MM.1S (cell line): ENCODE measurements around the gene POLD2.

Experiments
- DNase-seq: peaks from one replicate; pipeline ENCODE4 v3.0.0-alpha.2; 2015
- H2AFZ ChIP-seq: fragments of 300-600 bp; sonication (generic); 2 replicates; pipeline ENCODE4 v1.6.0; 2016; ENCODE audit warnings: antibody characterized with exemption, low read length
- H3F3A ChIP-seq: fragments of 300-600 bp; sonication (generic); 2 replicates; pipeline ENCODE4 v1.6.1; 2016; ENCODE audit warnings: mild to moderate bottlenecking, antibody characterized with exemption, low read length, moderate library complexity, mixed read lengths; ENCODE audit not compliant: insufficient read depth
- H3K27ac ChIP-seq: fragments of 300-600 bp; sonication (generic); 2 replicates; pipeline ENCODE4 v1.5.1; 2016; ENCODE audit warnings: mild to moderate bottlenecking, low read length
- H3K27me3 ChIP-seq: fragments of 300-600 bp; sonication (generic); replicated peaks from 2 replicates; pipeline ENCODE4 v1.6.0; 2016; ENCODE audit warnings: low read length; ENCODE audit not compliant: insufficient read depth
- H3K36me3 ChIP-seq: fragments of 300-600 bp; sonication (generic); replicated peaks from 2 replicates; pipeline ENCODE4 v1.6.1; 2016; ENCODE audit warnings: mild to moderate bottlenecking, low read length, mixed read lengths; ENCODE audit not compliant: insufficient read depth
- H3K4me1 ChIP-seq: fragments of 300-600 bp; sonication (generic); 2 replicates; pipeline ENCODE4 v1.6.1; 2016; ENCODE audit warnings: low read length, mixed read lengths
- H3K4me2 ChIP-seq: fragments of 300-600 bp; sonication (generic); 2 replicates; pipeline ENCODE4 v1.6.0; 2016; ENCODE audit warnings: low read depth, low read length
- H3K4me3 ChIP-seq: fragments of 300-600 bp; sonication (generic); 2 replicates; pipeline ENCODE4 v1.5.1; 2016; ENCODE audit warnings: low read length, mixed read lengths
- H3K79me2 ChIP-seq: fragments of 300-600 bp; sonication (generic); 2 replicates; pipeline ENCODE4 v1.6.1; 2016; ENCODE audit warnings: mixed run types, low read length, mixed read lengths
- H3K9ac ChIP-seq: fragments of 300-600 bp; sonication (generic); 2 replicates; pipeline ENCODE4 v1.6.1; 2016; ENCODE audit warnings: low read length, mixed read lengths
- H3K9me2 ChIP-seq: fragments of 300-600 bp; sonication (generic); replicated peaks from 2 replicates; pipeline ENCODE4 v1.6.1; 2016; ENCODE audit warnings: mild to moderate bottlenecking, low read length, mixed read lengths; ENCODE audit not compliant: insufficient read depth
- H3K9me3 ChIP-seq: fragments of 300-600 bp; sonication (generic); replicated peaks from 2 replicates; pipeline ENCODE4 v1.6.1; 2016; ENCODE audit warnings: mild to moderate bottlenecking, low read length, mixed read lengths; ENCODE audit not compliant: insufficient read depth
- H4K20me1 ChIP-seq: fragments of 300-600 bp; sonication (generic); 2 replicates; pipeline ENCODE4 v1.6.1; 2016; ENCODE audit warnings: mild to moderate bottlenecking, low read length, moderate library complexity, mixed read lengths; ENCODE audit not compliant: insufficient read depth
- EZH2 ChIP-seq: fragments of 300-600 bp; sonication (generic); optimal IDR thresholded peaks from 2 replicates; pipeline ENCODE3; 2017; ENCODE audit warnings: low read depth, mild to moderate bottlenecking, antibody characterized with exemption, low read length, mixed read lengths
- EZH2phosphoT487 ChIP-seq: fragments of 300-600 bp; sonication (generic); IDR thresholded peaks from 2 replicates; pipeline ENCODE4 v1.6.1; 2018; ENCODE audit warnings: antibody characterized with exemption, low read length
- TF ChIP-seq, protein P1 (sequence below): fragments of 300-600 bp; sonication (generic); IDR thresholded peaks from 2 replicates; pipeline ENCODE4 v1.5.1; 2016; ENCODE audit warnings: antibody characterized with exemption, low read length, mixed read lengths

POLD2 gene

GRCh38 chr7:44158873-44159631 is 35.7 kb upstream of the POLD2 start:
- no peaks in the 10 kb centered on the region for H3K4me1 ChIP-seq
- DNase-seq = no peak
- H3K9me2 ChIP-seq = no peaks in the 10 kb centered on the region
- no peak overlapping the region for H3K4me3 ChIP-seq
- no peak overlapping the region for H3K4me2 ChIP-seq
- H4K20me1 ChIP-seq = no peaks in the 10 kb centered on the region
- TF ChIP-seq, protein P1, sequence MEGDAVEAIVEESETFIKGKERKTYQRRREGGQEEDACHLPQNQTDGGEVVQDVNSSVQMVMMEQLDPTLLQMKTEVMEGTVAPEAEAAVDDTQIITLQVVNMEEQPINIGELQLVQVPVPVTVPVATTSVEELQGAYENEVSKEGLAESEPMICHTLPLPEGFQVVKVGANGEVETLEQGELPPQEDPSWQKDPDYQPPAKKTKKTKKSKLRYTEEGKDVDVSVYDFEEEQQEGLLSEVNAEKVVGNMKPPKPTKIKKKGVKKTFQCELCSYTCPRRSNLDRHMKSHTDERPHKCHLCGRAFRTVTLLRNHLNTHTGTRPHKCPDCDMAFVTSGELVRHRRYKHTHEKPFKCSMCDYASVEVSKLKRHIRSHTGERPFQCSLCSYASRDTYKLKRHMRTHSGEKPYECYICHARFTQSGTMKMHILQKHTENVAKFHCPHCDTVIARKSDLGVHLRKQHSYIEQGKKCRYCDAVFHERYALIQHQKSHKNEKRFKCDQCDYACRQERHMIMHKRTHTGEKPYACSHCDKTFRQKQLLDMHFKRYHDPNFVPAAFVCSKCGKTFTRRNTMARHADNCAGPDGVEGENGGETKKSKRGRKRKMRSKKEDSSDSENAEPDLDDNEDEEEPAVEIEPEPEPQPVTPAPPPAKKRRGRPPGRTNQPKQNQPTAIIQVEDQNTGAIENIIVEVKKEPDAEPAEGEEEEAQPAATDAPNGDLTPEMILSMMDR = no peak
- TF ChIP-seq EZH2 (no peak), EZH2phosphoT487 (no peak)
- no peak overlapping the region for H3K27ac ChIP-seq
- H3K9ac ChIP-seq = no peak overlapping the region
- H3K79me2 ChIP-seq = no peaks in the 10 kb centered on the region
- H3F3A ChIP-seq = no peaks in the 10 kb centered on the region
- no peaks in the 10 kb centered on the region for H3K9me3 ChIP-seq
- H2AFZ ChIP-seq = no peak overlapping the region
- H3K36me3 ChIP-seq = no peaks in the 10 kb centered on the region
- H3K27me3 ChIP-seq = no peaks in the 10 kb centered on the region

DNA sequence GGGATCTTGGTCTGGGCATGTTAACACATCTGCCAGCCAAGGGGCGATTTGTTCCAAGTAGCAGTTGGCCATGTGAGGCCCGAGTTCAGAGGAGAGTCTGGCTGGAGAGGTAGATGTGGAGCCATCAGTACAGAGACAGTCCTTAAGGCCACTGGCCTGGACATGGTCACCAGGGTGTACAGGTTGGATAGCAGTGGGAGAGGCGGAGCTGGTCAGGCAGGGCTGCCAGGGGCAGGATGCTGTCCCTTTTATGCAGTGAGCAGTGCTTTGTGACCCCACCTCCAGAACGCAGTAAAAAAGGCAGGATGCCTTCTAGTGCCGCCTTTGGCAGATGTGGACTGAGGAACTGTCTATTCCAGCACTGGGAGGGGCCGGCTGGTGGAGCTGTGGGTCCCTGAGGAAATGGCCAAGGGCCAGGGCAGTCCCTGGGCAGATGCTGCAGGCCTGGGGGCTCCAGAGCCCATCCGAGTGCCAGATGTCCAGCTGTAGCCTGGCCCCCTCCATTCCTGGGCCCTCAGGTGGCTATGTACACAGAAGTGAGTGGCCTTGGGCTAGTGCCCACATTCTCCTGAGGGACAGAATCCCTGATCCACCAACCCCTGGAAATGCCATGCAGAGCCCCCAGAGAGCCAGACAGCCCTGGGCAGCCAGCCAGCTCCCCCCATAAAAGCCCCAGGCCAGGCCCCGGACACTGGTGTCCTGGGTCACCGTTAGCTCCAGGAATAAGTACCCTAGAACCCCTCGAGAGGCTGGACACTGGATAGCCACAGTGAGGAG is 34.9 kb upstream of the POLD2 start:
- H3K9me3 ChIP-seq = no peaks in the 10 kb centered on the region
- no peaks in the 10 kb centered on the region for H3F3A ChIP-seq
- no peaks in the 10 kb centered on the region for H3K9me2 ChIP-seq
- H3K4me3 ChIP-seq = no peak overlapping the region
- no peaks in the 10 kb centered on the region for H3K36me3 ChIP-seq
- no peak overlapping the region for H2AFZ ChIP-seq
- no peak overlapping the region for H3K4me2 ChIP-seq
- no peaks in the 10 kb centered on the region for H3K4me1 ChIP-seq
- no peaks in the 10 kb centered on the region for H3K79me2 ChIP-seq
- H4K20me1 ChIP-seq = no peaks in the 10 kb centered on the region
- no peak overlapping the region for H3K9ac ChIP-seq
- no peak for DNase-seq
- no peaks in the 10 kb centered on the region for H3K27me3 ChIP-seq
- no peak for TF ChIP-seq EZH2
- no peak for TF ChIP-seq EZH2phosphoT487
- TF ChIP-seq, protein P1 = no peak
- no peak overlapping the region for H3K27ac ChIP-seq

- H3K36me3 ChIP-seq = no peaks in the 10 kb centered on the region
- H3F3A ChIP-seq = no peaks in the 10 kb centered on the region
- DNase-seq = no peak
- H3K9ac ChIP-seq = no peak overlapping the region
- H3K9me3 ChIP-seq = no peaks in the 10 kb centered on the region
- no peaks in the 10 kb centered on the region for H3K9me2 ChIP-seq
- H3K4me3 ChIP-seq = no peak overlapping the region
- H3K79me2 ChIP-seq = no peaks in the 10 kb centered on the region
- no peak for TF ChIP-seq EZH2
- no peak for TF ChIP-seq EZH2phosphoT487
- TF ChIP-seq, protein P1 = no peak
- no peak overlapping the region for H2AFZ ChIP-seq
- no peak overlapping the region for H3K4me2 ChIP-seq
- no peaks in the 10 kb centered on the region for H3K27me3 ChIP-seq
- no peak overlapping the region for H3K27ac ChIP-seq
- H3K4me1 ChIP-seq = no peaks in the 10 kb centered on the region
- H4K20me1 ChIP-seq = no peaks in the 10 kb centered on the region
Measured at GRCh38 chr7:44157116-44158080, 34.0 kb upstream of the POLD2 start.
